ENCODE results near the gene PHF19. TPM values are rescaled to one million over a fixed set of nuclear protein-coding genes. Genes with fewer than 3 reads are reported as not detected.
A peak's percentile ranks its signal among the peaks of the same experiment; 100 is the strongest.

The PHF19 gene
- polyA plus RNA-seq, 1 of the 3 experiments (the other 2 are of a cell fraction), result 33.4 TPM

DNA sequence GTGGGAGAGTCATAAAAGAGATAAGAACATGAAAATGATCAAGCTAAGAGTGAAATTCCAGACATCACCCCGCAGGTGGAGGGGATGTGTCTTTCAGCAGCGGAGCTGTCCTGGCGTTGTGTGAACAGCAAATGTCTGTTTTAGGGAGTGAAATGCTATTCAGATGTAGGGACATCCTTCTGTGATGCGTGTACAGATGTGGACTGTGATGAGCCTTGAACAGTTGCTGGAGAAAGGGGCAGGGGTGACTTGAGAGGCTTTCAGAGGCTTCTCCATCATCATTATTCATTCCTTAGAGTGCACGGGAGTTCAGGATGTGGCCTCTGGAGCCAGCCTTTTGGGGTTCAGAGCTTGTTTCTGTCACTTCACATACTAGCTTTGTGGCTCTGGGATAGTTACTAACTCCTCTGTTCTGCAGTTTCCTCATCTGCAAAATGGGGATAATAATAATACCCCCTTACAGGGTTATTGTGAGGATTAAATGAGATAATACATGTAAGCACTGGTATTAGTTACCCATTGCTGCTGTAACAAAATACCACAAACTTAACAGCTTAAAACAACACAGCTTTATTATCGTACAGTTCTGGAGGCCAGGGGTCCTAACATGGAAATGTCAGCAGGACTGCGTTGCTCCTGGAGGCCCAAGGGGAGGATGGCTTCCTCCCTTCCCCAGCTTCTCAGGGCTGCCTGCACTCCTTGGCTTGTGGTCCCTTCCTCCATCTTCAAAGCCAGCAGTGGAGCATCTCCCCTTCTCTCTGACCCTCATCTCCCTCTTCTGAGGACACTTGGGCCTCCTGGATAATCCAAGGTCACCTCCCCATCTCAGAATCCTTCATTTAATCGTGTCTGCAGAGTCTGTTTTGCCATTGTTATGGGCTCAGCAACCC is 40.2 kb upstream of the PHF19 start:
- DNase-seq, result no peak
- Histone ChIP-seq H3K4me1 (ENCODE audit: control insufficient read depth in 1 of 2, insufficient read depth in 2 of 2, low read depth in 1 of 2, low read length in 1 of 2) (peaks cover 30 to 69% of the 10 kb centered on the region in 2 experiments), H3F3A (replicated peaks; ENCODE audit: insufficient read depth) (peaks cover 5% of the 10 kb centered on the region), H3K27ac (ENCODE audit: low read depth in 2 of 2, low read length in 1 of 2) (peak overlapping the region in 1 of 2 experiments; percentile 95; a peak in 2 of 4 replicates), H4K20me1 (ENCODE audit: insufficient read depth) (no peaks in the 10 kb centered on the region), H3K9me2 (no peaks in the 10 kb centered on the region), H3K79me2 (ENCODE audit: insufficient read depth) (no peaks in the 10 kb centered on the region), H3K36me3 (replicated peaks in 1 of 2; ENCODE audit: control insufficient read depth in 1 of 2, insufficient read depth in 2 of 2, low read length in 1 of 2) (no peaks in the 10 kb centered on the region), H3K9ac (no peak overlapping the region), H3K4me3 (ENCODE audit: low read depth in 2 of 2, low read length in 1 of 2) (no peak overlapping the region), H3K4me2 (no peak overlapping the region; the same call in 1 of the 2 replicates), H2AFZ (ENCODE audit: low read depth) (no peak overlapping the region), H3K9me3 (no peaks in the 10 kb centered on the region), H3K27me3 (ENCODE audit: insufficient read depth) (no peaks in the 10 kb centered on the region)
- CTCF ChIA-PET, result interaction anchor here (0.6 to 1.7 kb wide), 9 partner anchors 10 to 331 kb away, joined by 3 to 9 read pairs (median 4); no protein-coding TSS in a partner anchor
- 74% methylated on average over 7 of the region's 8 CpGs for WGBS (ENCODE audit: low lambda C conversion rate)
- TF ChIP-seq, protein P1, sequence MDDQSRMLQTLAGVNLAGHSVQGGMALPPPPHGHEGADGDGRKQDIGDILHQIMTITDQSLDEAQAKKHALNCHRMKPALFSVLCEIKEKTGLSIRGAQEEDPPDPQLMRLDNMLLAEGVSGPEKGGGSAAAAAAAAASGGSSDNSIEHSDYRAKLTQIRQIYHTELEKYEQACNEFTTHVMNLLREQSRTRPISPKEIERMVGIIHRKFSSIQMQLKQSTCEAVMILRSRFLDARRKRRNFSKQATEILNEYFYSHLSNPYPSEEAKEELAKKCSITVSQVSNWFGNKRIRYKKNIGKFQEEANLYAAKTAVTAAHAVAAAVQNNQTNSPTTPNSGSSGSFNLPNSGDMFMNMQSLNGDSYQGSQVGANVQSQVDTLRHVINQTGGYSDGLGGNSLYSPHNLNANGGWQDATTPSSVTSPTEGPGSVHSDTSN (IDR thresholded peaks at IDR 0.05), result no peak
- no peak for TF ChIP-seq TEAD4 (IDR thresholded peaks at IDR 0.05; ENCODE audit: borderline replicate concordance, insufficient read depth)
- POLR2A ChIA-PET, result interaction anchor here (0.6 to 2.3 kb wide), 8 partner anchors 15 to 169 kb away, joined by 3 to 10 read pairs (median 4); partner anchors contain the start of genes FBXW2 and PHF19

DNA sequence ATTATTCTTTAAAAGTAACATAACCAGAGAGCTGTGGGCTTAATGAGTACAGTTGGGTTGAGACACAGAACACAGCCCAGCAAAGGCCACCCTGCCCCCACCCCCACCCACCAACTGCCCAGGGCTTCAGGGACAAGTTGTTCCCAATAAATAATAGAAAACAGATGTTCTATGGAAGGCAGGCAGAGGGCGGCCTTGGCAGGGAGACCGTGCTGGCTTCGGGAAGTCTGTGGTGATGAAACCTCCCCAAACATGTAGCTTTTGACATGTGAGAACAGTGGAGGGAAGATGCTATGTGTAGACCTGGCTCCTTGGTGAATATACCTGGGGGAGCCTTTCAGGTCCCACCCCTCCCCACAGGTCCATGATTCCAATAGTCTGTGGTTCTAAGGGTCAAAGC is 39.6 kb upstream of the PHF19 start:
- WGBS (ENCODE audit: low lambda C conversion rate), result 14% methylated on average over 3 of the region's 3 CpGs
- TF ChIP-seq SIN3A (IDR thresholded peaks at IDR 0.05; ENCODE audit: borderline replicate concordance, low read depth, low read length) (no peak), EP300 (IDR thresholded peaks at IDR 0.05; ENCODE audit: borderline replicate concordance in 1 of 2, low read depth in 1 of 2, low read length in 1 of 2) (peak in 1 of 2 experiments; percentile 63; a peak in 1 of 4 replicates), CHD2 (IDR thresholded peaks at IDR 0.05; ENCODE audit: low read length, partially characterized antibody) (peak; percentile 55), POLR2AphosphoS5 (IDR thresholded peaks at IDR 0.05; ENCODE audit: low read depth, low read length) (no peak), RAD21 (IDR thresholded peaks at IDR 0.05; ENCODE audit: low read length) (peak; percentile 52), TCF12 (IDR thresholded peaks at IDR 0.05) (peak; percentile 89), ELF1 (IDR thresholded peaks at IDR 0.05) (no peak), NFIC (IDR thresholded peaks at IDR 0.05; ENCODE audit: borderline replicate concordance) (peak; percentile 22; the same call in 1 of the 2 replicates)
- TF ChIP-seq, protein P2, sequence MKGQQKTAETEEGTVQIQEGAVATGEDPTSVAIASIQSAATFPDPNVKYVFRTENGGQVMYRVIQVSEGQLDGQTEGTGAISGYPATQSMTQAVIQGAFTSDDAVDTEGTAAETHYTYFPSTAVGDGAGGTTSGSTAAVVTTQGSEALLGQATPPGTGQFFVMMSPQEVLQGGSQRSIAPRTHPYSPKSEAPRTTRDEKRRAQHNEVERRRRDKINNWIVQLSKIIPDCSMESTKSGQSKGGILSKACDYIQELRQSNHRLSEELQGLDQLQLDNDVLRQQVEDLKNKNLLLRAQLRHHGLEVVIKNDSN (IDR thresholded peaks at IDR 0.05; ENCODE audit: borderline replicate concordance, low read depth), result no peak
- TF ChIP-seq, protein P3, sequence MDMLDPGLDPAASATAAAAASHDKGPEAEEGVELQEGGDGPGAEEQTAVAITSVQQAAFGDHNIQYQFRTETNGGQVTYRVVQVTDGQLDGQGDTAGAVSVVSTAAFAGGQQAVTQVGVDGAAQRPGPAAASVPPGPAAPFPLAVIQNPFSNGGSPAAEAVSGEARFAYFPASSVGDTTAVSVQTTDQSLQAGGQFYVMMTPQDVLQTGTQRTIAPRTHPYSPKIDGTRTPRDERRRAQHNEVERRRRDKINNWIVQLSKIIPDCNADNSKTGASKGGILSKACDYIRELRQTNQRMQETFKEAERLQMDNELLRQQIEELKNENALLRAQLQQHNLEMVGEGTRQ (IDR thresholded peaks at IDR 0.05; ENCODE audit: borderline replicate concordance, low read depth, low read length), result no peak
- TF ChIP-seq, protein P1 (IDR thresholded peaks at IDR 0.05), result no peak
- TF ChIP-seq, protein P4, sequence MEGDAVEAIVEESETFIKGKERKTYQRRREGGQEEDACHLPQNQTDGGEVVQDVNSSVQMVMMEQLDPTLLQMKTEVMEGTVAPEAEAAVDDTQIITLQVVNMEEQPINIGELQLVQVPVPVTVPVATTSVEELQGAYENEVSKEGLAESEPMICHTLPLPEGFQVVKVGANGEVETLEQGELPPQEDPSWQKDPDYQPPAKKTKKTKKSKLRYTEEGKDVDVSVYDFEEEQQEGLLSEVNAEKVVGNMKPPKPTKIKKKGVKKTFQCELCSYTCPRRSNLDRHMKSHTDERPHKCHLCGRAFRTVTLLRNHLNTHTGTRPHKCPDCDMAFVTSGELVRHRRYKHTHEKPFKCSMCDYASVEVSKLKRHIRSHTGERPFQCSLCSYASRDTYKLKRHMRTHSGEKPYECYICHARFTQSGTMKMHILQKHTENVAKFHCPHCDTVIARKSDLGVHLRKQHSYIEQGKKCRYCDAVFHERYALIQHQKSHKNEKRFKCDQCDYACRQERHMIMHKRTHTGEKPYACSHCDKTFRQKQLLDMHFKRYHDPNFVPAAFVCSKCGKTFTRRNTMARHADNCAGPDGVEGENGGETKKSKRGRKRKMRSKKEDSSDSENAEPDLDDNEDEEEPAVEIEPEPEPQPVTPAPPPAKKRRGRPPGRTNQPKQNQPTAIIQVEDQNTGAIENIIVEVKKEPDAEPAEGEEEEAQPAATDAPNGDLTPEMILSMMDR (IDR thresholded peaks at IDR 0.05), result peak; percentile 17; the same call in 1 of the 2 replicates
- H3K9ac ChIP-seq, result no peak overlapping the region
- DNase-seq, result peak; percentile 78
- H3K4me1 ChIP-seq (ENCODE audit: control insufficient read depth in 1 of 2, insufficient read depth in 2 of 2, low read depth in 1 of 2, low read length in 1 of 2), result peaks cover 27 to 62% of the 10 kb centered on the region in 2 experiments
- H3K79me2 ChIP-seq (ENCODE audit: insufficient read depth), result no peaks in the 10 kb centered on the region
- H3K36me3 ChIP-seq (replicated peaks in 1 of 2; ENCODE audit: control insufficient read depth in 1 of 2, insufficient read depth in 2 of 2, low read length in 1 of 2), result no peaks in the 10 kb centered on the region
- H3K4me3 ChIP-seq (ENCODE audit: low read depth in 2 of 2, low read length in 1 of 2), result no peak overlapping the region
- H3K9me2 ChIP-seq, result no peaks in the 10 kb centered on the region
- POLR2A ChIA-PET, result interaction anchor here (0.6 to 2.3 kb wide), 8 partner anchors 16 to 168 kb away, joined by 3 to 10 read pairs (median 4); partner anchors contain the start of genes FBXW2 and PHF19
- peaks cover 5% of the 10 kb centered on the region for H3F3A ChIP-seq (replicated peaks; ENCODE audit: insufficient read depth)
- H2AFZ ChIP-seq (ENCODE audit: low read depth), result no peak overlapping the region
- CTCF ChIA-PET, result interaction anchor here (0.6 to 1.7 kb wide), 9 partner anchors 9 to 330 kb away, joined by 3 to 9 read pairs (median 3); no protein-coding TSS in a partner anchor
- no peaks in the 10 kb centered on the region for H3K9me3 ChIP-seq
- H3K27ac ChIP-seq (ENCODE audit: low read depth in 2 of 2, low read length in 1 of 2), result peak overlapping the region in 1 of 2 experiments; percentile 95; a peak in 2 of 4 replicates
- H3K4me2 ChIP-seq, result peak overlapping the region; percentile 37; the same call in 1 of the 2 replicates
- H3K27me3 ChIP-seq (ENCODE audit: insufficient read depth), result no peaks in the 10 kb centered on the region
- H4K20me1 ChIP-seq (ENCODE audit: insufficient read depth), result no peaks in the 10 kb centered on the region
